Measurements from ENCODE around the gene MRPS23. TPM values are rescaled to one million over a fixed set of nuclear protein-coding genes. Genes with fewer than 3 reads are reported as not detected.

The MRPS23 gene
- total and polyA plus RNA-seq, 2 of the 13 experiments (the other 11 are each of a cell fraction or from before 2014, with no cell fraction given): 63.2 to 181 TPM

DNA sequence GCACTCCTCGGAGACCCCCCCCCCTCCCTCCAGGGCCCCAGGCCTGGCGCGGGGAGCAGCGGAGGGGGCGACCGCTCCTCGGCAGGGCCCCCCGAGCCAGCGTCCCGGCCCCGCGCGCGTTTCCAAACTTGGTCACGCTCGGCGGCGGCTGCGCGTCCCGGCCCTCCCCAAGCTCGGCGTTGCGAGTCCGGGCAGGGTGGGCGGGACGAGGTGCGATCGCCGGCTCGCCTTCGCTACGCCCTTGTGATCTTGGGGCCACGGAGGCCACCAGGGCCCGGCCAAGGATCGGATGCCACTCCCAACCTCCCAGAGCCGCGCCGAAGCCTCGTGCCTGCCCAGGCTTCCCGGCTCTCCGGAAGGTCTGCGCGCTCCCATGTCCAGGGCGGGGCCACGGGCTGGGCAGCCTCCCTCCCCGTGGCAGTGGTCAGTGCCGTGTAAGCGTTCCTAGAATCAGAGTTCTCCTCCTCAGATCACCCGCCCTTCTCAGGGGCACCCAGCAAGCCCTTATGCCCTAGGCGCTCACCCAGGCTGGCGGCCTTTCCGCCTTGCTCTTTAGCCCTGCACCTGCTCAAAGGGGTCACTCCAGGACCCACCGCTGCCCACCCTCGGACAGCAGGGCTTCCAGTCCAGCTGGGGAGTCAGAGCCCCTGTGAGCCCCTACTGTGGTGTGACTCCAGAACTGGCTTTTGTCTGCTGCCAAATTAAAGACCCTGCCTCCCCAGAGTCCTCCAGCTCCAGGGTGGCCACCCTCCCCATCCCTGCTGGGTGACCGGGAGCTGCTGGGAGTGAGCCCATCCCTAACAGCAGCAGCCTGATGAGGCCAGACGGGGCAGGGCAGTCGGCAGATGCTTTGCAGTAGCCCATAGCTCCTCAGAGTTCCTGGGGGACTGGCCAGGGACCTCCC lies 12.2 kb upstream of the MRPS23 start (continued):
- no peak for TF ChIP-seq HHEX (CRISPR knock-in tag; IDR thresholded peaks at IDR 0.05)
- TF ChIP-seq, protein P1, sequence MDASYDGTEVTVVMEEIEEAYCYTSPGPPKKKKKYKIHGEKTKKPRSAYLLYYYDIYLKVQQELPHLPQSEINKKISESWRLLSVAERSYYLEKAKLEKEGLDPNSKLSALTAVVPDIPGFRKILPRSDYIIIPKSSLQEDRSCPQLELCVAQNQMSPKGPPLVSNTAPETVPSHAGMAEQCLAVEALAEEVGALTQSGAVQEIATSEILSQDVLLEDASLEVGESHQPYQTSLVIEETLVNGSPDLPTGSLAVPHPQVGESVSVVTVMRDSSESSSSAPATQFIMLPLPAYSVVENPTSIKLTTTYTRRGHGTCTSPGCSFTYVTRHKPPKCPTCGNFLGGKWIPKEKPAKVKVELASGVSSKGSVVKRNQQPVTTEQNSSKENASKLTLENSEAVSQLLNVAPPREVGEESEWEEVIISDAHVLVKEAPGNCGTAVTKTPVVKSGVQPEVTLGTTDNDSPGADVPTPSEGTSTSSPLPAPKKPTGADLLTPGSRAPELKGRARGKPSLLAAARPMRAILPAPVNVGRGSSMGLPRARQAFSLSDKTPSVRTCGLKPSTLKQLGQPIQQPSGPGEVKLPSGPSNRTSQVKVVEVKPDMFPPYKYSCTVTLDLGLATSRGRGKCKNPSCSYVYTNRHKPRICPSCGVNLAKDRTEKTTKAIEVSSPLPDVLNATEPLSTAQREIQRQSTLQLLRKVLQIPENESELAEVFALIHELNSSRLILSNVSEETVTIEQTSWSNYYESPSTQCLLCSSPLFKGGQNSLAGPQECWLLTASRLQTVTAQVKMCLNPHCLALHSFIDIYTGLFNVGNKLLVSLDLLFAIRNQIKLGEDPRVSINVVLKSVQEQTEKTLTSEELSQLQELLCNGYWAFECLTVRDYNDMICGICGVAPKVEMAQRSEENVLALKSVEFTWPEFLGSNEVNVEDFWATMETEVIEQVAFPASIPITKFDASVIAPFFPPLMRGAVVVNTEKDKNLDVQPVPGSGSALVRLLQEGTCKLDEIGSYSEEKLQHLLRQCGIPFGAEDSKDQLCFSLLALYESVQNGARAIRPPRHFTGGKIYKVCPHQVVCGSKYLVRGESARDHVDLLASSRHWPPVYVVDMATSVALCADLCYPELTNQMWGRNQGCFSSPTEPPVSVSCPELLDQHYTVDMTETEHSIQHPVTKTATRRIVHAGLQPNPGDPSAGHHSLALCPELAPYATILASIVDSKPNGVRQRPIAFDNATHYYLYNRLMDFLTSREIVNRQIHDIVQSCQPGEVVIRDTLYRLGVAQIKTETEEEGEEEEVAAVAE (CRISPR knock-in tag; IDR thresholded peaks at IDR 0.05; ENCODE audit: borderline replicate concordance): peak; percentile 97
- TF ChIP-seq, protein P2, sequence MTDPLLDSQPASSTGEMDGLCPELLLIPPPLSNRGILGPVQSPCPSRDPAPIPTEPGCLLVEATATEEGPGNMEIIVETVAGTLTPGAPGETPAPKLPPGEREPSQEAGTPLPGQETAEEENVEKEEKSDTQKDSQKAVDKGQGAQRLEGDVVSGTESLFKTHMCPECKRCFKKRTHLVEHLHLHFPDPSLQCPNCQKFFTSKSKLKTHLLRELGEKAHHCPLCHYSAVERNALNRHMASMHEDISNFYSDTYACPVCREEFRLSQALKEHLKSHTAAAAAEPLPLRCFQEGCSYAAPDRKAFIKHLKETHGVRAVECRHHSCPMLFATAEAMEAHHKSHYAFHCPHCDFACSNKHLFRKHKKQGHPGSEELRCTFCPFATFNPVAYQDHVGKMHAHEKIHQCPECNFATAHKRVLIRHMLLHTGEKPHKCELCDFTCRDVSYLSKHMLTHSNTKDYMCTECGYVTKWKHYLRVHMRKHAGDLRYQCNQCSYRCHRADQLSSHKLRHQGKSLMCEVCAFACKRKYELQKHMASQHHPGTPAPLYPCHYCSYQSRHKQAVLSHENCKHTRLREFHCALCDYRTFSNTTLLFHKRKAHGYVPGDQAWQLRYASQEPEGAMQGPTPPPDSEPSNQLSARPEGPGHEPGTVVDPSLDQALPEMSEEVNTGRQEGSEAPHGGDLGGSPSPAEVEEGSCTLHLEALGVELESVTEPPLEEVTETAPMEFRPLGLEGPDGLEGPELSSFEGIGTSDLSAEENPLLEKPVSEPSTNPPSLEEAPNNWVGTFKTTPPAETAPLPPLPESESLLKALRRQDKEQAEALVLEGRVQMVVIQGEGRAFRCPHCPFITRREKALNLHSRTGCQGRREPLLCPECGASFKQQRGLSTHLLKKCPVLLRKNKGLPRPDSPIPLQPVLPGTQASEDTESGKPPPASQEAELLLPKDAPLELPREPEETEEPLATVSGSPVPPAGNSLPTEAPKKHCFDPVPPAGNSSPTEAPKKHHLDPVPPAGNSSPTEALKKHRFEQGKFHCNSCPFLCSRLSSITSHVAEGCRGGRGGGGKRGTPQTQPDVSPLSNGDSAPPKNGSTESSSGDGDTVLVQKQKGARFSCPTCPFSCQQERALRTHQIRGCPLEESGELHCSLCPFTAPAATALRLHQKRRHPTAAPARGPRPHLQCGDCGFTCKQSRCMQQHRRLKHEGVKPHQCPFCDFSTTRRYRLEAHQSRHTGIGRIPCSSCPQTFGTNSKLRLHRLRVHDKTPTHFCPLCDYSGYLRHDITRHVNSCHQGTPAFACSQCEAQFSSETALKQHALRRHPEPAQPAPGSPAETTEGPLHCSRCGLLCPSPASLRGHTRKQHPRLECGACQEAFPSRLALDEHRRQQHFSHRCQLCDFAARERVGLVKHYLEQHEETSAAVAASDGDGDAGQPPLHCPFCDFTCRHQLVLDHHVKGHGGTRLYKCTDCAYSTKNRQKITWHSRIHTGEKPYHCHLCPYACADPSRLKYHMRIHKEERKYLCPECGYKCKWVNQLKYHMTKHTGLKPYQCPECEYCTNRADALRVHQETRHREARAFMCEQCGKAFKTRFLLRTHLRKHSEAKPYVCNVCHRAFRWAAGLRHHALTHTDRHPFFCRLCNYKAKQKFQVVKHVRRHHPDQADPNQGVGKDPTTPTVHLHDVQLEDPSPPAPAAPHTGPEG (CRISPR knock-in tag; IDR thresholded peaks at IDR 0.05): peak; percentile 94
- peak; percentile 73 for TF ChIP-seq ZNF776 (CRISPR knock-in tag; IDR thresholded peaks at IDR 0.05)
- peak; percentile 84 for TF ChIP-seq FOXO1 (CRISPR knock-in tag; IDR thresholded peaks at IDR 0.05)
- TF ChIP-seq RNF2 (conservative IDR thresholded peaks at IDR 0.05; ENCODE audit: low read depth): no peak
- peak; percentile 92 for TF ChIP-seq MEIS2 (CRISPR knock-in tag; IDR thresholded peaks at IDR 0.05)
- TF ChIP-seq, protein P3, sequence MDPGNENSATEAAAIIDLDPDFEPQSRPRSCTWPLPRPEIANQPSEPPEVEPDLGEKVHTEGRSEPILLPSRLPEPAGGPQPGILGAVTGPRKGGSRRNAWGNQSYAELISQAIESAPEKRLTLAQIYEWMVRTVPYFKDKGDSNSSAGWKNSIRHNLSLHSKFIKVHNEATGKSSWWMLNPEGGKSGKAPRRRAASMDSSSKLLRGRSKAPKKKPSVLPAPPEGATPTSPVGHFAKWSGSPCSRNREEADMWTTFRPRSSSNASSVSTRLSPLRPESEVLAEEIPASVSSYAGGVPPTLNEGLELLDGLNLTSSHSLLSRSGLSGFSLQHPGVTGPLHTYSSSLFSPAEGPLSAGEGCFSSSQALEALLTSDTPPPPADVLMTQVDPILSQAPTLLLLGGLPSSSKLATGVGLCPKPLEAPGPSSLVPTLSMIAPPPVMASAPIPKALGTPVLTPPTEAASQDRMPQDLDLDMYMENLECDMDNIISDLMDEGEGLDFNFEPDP (CRISPR knock-in tag; conservative IDR thresholded peaks at IDR 0.05): no peak
- TF ChIP-seq RBM22 (optimal IDR thresholded peaks at IDR 0.05; ENCODE audit: low read length): peak; percentile 75
- peak; percentile 27 to 86; a peak in 3 of 4 replicates for TF ChIP-seq POLR2A (IDR thresholded peaks at IDR 0.05; ENCODE audit: insufficient read depth in 1 of 2, low read depth in 2 of 2, low read length in 2 of 2)
- 0 out of 2 replicates have a peak, but pooled peaks have one; percentile 74 for TF ChIP-seq MATR3 (CRISPR knock-in tag; IDR thresholded peaks at IDR 0.05)
- TF ChIP-seq FOXK1 (CRISPR knock-in tag; IDR thresholded peaks at IDR 0.05; ENCODE audit: borderline replicate concordance, low read depth): peak; percentile 23; the same call in 1 of the 2 replicates
- TF ChIP-seq, protein P4, sequence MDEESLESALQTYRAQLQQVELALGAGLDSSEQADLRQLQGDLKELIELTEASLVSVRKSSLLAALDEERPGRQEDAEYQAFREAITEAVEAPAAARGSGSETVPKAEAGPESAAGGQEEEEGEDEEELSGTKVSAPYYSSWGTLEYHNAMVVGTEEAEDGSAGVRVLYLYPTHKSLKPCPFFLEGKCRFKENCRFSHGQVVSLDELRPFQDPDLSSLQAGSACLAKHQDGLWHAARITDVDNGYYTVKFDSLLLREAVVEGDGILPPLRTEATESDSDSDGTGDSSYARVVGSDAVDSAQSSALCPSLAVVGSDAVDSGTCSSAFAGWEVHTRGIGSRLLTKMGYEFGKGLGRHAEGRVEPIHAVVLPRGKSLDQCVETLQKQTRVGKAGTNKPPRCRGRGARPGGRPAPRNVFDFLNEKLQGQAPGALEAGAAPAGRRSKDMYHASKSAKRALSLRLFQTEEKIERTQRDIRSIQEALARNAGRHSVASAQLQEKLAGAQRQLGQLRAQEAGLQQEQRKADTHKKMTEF (CRISPR knock-in tag; IDR thresholded peaks at IDR 0.05): peak; percentile 90
- no peak; the same call in 1 of the 2 replicates for TF ChIP-seq ZNF431 (CRISPR knock-in tag; IDR thresholded peaks at IDR 0.05; ENCODE audit: borderline replicate concordance, low read depth)
- peak; percentile 60 for TF ChIP-seq GATAD1 (CRISPR knock-in tag; IDR thresholded peaks at IDR 0.05)
- TF ChIP-seq ZFP1 (CRISPR knock-in tag; IDR thresholded peaks at IDR 0.05): no peak

Measured in HepG2 (cell line).